Activated naive CD8-positive, alpha-beta T cell treated with anti-CD3 and anti-CD28 coated beads for 36 hours (primary cell): ENCODE measurements around the gene TREH. TPM values are rescaled to one million over a fixed set of nuclear protein-coding genes. Genes with fewer than 3 reads are reported as not detected.

Experiments used
- DNase-seq: peaks from one replicate; pipeline ENCODE4 v3.0.0; 2021
- H3K27ac Mint-ChIP-seq: one replicate; pipeline ENCODE4 v1.8.0; 2022; ENCODE audit warnings: mild to moderate bottlenecking, moderate library complexity, mixed read lengths
- H3K27me3 Mint-ChIP-seq: one replicate; pipeline ENCODE4 v1.8.0; 2022; ENCODE audit warnings: mild to moderate bottlenecking, mixed read lengths
- H3K36me3 Mint-ChIP-seq: one replicate; pipeline ENCODE4 v1.8.0; 2021; ENCODE audit warnings: mild to moderate bottlenecking, mixed read lengths
- H3K4me1 Mint-ChIP-seq: one replicate; pipeline ENCODE4 v1.8.0; 2021; ENCODE audit warnings: mixed read lengths
- H3K4me3 Mint-ChIP-seq: one replicate; pipeline ENCODE4 v1.8.0; 2022; ENCODE audit warnings: mild to moderate bottlenecking, moderate library complexity, mixed read lengths
- H3K9me3 Mint-ChIP-seq: one replicate; pipeline ENCODE4 v1.8.0; 2022; ENCODE audit warnings: mixed read lengths
- total RNA-seq, 2 experiments: library from RNA; stranded (reverse); gene quantifications; one replicate each; pipeline ENCODE4 v1.2.3, GENCODE V29; 2021

Gene TREH
- total RNA-seq, 2 experiments from 2014 or later = not detected

DNA sequence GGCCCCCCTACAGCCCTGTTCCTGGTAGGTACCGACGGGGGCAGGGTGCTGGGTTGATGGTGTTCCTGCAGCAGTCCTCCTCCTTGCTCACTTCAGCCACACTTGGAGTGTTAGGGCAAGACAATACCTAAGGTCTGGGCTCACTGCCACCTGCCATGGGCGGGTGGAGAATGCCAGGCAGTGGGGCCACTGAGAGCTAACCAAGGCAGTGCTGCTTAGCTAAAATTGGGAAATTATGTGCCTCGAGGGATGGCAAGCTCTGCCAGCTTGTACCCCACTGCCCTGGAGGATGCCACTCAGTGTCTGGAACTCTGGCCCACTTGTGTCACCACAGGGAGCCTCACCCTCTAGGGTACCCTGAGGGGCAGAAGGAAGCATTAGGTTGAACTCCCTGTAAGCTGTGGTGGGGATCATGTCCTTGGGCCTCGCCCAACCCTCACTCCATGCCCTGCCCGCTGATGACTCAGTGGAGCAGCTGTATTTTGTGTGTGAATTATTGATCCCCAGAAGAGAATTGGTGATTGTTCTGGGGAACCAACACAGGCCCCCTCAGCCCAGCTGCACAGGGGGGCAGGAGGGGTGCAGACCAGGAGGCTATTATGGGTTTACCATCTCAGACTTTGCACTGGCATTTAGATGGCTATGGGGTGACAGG, 54.3 kb downstream of the TREH start:
- peaks cover 17% of the 10 kb centered on the region for H3K27me3 Mint-ChIP-seq
- H3K9me3 Mint-ChIP-seq = no peaks in the 10 kb centered on the region
- H3K36me3 Mint-ChIP-seq = no peaks in the 10 kb centered on the region
- H3K4me1 Mint-ChIP-seq = peaks cover 4% of the 10 kb centered on the region
- DNase-seq = no peak
- no peak overlapping the region for H3K27ac Mint-ChIP-seq
- H3K4me3 Mint-ChIP-seq = no peak overlapping the region

DNA sequence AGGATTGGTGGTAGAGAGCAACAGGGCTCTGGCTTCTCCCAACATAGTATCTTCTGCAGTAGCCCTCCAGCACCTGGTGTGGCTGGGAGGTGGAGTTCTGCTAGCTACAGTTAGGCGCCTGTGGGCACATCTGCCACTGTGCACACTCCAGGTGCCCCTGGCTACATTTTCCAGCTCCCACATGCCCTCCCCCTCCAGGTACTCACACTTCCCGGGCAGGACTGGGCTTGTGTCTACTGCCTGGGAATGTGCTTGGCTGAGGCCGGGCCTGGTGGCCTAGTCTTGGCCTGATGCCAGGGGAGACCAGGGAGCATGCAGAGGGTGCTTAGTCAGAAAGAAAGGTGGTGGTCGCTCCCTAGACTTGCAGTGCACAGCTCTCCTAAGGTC, 56.2 kb downstream of the TREH start:
- Mint-ChIP-seq H3K36me3 (no peaks in the 10 kb centered on the region), H3K4me1 (peaks cover 4% of the 10 kb centered on the region), H3K27ac (no peak overlapping the region), H3K27me3 (peaks cover 22% of the 10 kb centered on the region), H3K4me3 (no peak overlapping the region), H3K9me3 (no peaks in the 10 kb centered on the region)
- no peak for DNase-seq

DNA sequence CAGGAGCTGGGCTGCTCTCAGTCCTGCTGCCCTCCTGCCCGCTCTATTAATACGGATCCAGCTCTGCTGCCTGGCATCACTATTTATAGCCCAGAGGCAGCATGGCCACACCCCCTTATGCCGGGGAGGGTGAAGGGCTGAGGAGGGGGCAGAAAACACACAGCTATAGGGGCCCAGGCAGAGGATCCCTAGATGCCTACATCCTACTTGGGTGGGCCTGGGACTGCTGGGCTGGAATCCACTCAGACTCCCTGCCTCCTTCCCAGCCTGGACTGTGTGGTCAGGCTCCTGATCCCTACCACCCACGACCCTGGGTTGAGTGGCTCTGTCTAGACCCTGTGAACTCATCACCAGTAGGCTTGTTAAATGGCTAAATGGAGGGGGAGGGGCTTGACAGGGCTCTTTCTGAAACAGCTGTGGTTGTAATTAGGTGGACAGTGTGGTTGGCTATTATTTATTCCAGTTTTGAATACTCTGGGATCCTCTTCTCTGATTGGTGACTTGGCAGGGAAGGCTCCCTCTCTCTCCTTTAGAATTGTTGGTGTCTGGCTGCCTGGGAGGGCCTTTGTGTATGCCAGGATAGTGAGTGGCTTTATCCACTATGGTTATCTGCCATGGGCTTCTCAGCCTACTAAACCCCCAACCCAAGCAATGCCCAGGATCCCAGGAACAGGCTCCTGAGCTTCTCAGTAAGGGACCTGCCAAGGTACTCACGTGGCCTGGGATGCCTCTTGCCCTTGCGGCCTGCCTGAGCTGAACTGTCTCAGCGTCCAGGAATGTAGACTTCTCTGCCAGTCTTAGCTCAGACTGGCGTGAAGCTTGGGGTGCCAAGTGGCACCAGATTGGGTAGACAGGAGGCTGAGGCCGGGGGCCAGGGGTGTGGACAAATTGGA, 56.8 kb downstream of the TREH start:
- no peak overlapping the region for H3K4me3 Mint-ChIP-seq

DNA sequence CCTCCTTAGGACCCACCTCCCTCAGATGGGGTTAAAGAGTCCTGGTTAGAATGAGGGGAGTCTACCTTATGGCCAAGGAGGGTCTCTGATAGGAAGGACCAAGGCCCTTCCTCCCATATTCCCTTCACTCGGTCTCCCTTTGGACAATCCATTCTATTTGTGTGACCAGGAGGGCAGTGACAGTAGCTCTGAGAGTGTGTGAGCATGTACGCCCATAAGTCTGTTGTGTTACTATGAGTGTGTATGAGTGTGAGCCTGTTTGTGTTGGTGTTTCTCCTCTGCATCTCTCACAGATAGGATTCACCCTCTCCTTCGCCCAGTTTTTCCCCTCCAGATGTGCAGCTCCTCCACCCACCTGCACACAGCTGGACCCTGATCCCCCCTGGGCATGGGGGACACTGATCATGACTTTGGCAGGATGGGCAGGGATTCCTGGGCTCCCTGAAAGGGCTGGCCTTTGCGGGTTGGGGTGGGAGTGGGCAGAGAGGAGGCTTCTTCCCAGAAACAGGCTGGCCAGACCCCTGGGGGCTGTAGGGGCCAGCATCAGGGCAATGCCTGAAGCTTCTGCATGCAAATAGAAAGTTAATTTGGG, 57.6 kb downstream of the TREH start:
- Mint-ChIP-seq H3K9me3 (no peaks in the 10 kb centered on the region), H3K27ac (no peak overlapping the region), H3K27me3 (peaks cover 22% of the 10 kb centered on the region), H3K4me3 (peak overlapping the region; percentile 33), H3K4me1 (peaks cover 4% of the 10 kb centered on the region), H3K36me3 (no peaks in the 10 kb centered on the region)
- no peak for DNase-seq

More for the DNA sequence above, 56.8 kb downstream of the TREH start:
- Mint-ChIP-seq H3K4me1 (peaks cover 4% of the 10 kb centered on the region), H3K27ac (no peak overlapping the region), H3K27me3 (peaks cover 22% of the 10 kb centered on the region), H3K36me3 (no peaks in the 10 kb centered on the region), H3K9me3 (no peaks in the 10 kb centered on the region)
- no peak for DNase-seq

DNA sequence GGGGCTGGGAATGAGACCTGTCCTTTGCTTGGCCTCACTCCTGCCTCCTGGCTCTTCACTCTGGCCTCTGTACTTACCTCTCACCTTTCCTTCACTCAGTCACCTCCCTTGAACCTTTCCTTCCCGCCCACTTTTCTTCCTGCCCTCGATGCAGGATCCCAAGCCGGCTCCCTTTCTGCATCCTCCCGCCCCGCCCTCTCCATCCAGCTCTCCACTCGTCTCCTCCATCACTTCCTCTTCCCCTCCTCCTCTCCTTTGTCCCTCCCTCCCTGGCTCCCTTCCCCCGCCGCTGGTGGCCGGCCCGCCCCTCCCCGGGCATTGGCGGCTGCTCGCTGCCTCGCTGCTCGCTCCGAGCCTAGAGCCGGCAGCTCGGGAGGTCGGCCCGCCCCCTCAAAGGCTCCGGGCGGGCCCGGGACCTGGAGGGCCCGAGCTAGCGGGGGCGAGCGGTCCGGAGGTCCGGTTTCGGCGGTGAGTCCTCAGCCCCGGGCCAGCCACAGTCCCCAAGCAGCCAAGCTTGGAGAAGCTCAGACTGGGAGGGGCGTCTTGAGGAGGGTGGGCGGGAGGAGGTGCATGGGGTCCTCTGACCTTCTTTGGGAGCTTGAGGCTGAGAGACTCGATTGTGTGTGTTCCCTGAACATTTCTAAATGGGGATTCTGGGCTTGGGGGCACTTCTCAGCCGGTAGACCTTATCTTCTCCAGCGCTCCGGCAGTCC, 58.2 kb downstream of the TREH start:
- peaks cover 22% of the 10 kb centered on the region for H3K27me3 Mint-ChIP-seq
- no peak overlapping the region for H3K27ac Mint-ChIP-seq
- peak overlapping the region; percentile 75 for H3K4me3 Mint-ChIP-seq
- DNase-seq = peak; percentile 55
- no peaks in the 10 kb centered on the region for H3K36me3 Mint-ChIP-seq
- no peaks in the 10 kb centered on the region for H3K9me3 Mint-ChIP-seq
- peaks cover 4% of the 10 kb centered on the region for H3K4me1 Mint-ChIP-seq

DNA sequence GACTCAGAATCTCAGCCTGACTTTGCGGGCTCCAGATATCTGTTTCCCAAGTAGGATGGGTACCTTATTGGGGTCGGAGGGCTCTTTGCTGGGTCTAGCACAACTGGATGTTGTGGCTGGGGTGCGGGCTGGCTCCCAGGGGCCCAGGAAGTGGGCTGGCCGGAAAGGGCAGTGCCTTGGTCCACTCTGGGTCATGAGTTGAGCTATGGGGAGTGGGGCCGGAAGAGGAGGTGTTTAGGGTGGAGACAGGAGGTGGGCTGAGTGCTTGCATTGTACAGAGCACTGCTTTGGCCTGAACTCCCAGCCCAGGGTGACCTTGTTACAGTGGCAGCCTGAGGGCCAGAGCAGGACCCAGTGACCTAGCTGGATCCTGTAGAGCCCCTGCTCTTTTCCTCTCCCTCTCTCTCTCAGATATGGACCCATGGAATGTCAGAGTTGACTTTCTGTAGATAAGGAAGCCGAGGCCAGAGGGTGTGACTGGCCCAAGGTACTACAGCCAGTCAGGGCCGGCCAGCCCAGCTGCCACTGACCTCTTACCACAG, 58.9 kb downstream of the TREH start:
- H3K4me3 Mint-ChIP-seq = peak overlapping the region; percentile 75

DNA sequence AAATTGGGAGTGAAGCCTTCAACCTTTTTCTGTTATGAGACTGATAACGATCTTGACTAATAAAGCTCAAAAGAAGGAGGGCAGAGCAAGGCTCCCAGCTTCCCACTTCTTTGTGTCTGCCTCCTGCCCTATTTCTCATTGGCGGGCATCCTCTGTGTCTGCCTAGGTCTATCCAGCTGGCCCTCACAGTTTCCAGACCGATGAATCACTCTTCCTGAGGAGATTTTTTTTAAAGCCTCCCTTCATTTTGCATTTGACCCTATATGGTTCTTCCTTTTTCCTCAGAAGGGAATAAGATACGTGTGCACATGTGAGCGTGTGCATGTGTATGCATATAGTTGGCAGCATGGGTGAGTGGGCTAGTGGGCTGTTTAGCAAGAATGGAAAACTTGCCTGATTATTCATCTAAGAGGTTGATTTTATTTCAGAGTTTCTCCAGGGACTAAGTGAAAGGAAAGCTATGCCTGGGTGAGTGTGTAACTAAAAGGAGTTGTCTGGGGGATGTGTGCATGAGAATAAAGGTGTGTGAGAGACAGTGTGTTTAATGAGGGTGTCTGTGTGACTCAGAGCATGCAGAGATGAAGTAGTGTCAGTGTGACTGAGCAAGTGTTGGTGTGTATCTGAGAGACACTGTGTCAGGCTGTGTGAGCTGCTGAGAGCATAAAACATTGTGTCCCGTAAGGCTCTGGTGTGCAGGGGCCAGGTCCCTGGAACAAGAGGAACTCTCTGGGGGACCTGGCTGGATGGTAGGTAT, 59.8 kb downstream of the TREH start:
- no peaks in the 10 kb centered on the region for H3K9me3 Mint-ChIP-seq
- no peak overlapping the region for H3K4me3 Mint-ChIP-seq
- peaks cover 4% of the 10 kb centered on the region for H3K4me1 Mint-ChIP-seq
- no peak for DNase-seq
- H3K27ac Mint-ChIP-seq = no peak overlapping the region
- H3K27me3 Mint-ChIP-seq = peaks cover 22% of the 10 kb centered on the region
- no peaks in the 10 kb centered on the region for H3K36me3 Mint-ChIP-seq

More for the DNA sequence above, 58.9 kb downstream of the TREH start:
- Mint-ChIP-seq H3K9me3 (no peaks in the 10 kb centered on the region), H3K36me3 (no peaks in the 10 kb centered on the region), H3K27me3 (peaks cover 22% of the 10 kb centered on the region), H3K27ac (no peak overlapping the region), H3K4me1 (peaks cover 4% of the 10 kb centered on the region)
- DNase-seq = no peak

DNA sequence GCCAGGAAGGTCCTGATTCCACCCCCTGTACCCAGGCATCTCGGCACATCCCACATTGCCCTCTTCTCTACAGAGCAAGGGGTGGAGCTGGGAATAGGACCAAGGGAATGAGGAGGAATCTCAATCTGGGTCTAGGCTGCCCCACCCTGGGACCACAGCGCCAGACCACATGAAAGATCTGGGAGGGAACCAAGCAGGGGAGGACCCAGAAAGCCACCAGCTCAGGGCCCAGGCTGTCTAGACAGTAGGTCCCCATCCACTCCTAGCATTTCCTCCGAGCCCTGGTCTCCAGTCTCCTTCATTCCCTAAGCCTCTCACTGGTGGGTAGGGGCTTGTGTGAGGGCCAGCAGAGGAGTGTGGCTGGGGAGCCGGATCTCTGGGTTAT, 60.5 kb downstream of the TREH start:
- Mint-ChIP-seq H3K36me3 (no peaks in the 10 kb centered on the region), H3K4me3 (no peak overlapping the region), H3K4me1 (peaks cover 4% of the 10 kb centered on the region), H3K27ac (no peak overlapping the region), H3K9me3 (no peaks in the 10 kb centered on the region), H3K27me3 (peaks cover 22% of the 10 kb centered on the region)
- no peak for DNase-seq

DNA sequence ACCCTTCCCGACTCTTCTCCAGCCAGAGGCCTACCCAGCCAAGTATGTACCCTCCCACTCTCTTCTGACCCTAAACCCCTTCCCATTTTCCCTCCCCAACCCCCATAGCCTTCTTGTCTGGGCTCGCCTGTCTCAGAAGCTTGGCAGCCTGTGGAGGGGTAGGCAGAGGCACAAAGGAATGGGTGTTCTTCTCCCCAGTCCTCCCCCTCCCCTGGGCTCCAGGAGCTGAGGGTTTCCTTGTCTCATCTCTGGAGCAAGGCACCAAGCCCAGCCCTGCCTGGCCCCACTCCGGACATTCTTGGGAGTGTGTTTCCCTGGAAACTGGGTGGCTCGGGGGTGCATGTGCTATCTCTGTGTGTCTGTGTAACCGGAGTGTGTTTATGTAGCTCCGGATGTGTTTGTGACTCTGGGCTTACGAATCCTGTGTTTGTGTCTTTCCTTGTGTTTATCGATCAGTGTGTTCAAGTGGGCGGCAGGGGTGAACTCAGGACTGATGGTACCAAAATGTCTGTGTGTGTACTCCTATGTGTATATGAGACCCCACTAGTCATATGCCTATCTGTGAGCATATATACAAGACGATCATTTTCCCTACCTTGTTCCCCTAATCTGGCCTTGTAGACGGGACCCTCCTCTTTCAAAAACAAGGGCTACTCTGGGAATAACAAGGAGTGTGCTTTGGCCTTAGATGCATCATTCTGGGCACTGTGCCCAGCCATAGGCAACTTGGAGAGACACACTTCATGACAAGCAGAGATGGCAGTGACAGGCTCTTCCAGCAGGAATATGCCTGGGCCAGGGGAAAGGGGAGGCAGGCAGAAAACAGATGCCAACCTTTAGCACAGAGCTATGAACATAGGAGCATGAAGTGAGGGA, 61.1 kb downstream of the TREH start:
- Mint-ChIP-seq H3K4me1 (peaks cover 4% of the 10 kb centered on the region), H3K27ac (no peak overlapping the region), H3K9me3 (no peaks in the 10 kb centered on the region), H3K4me3 (no peak overlapping the region), H3K27me3 (peaks cover 22% of the 10 kb centered on the region), H3K36me3 (no peaks in the 10 kb centered on the region)
- DNase-seq = no peak

DNA sequence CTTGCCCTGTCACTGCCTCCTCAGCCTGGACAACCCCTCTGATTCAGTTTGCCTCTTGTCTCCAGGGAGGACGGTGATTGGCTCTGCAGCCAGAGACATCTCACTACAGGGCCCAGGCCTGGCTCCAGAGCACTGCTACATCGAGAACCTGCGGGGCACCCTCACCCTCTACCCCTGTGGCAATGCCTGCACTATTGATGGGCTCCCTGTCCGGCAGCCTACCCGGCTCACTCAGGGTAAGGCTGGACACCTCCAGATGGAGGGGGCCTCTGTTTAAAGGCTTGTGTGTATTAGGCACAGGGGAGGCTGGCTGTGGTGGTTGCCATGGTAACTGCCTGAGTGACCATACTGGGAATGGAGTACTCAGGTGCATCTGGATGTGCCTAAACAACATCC, 63.5 kb downstream of the TREH start:
- DNase-seq = no peak
- Mint-ChIP-seq H3K9me3 (no peaks in the 10 kb centered on the region), H3K4me3 (no peak overlapping the region), H3K27me3 (peaks cover 14% of the 10 kb centered on the region), H3K27ac (no peak overlapping the region), H3K4me1 (peaks cover 6% of the 10 kb centered on the region), H3K36me3 (no peaks in the 10 kb centered on the region)

DNA sequence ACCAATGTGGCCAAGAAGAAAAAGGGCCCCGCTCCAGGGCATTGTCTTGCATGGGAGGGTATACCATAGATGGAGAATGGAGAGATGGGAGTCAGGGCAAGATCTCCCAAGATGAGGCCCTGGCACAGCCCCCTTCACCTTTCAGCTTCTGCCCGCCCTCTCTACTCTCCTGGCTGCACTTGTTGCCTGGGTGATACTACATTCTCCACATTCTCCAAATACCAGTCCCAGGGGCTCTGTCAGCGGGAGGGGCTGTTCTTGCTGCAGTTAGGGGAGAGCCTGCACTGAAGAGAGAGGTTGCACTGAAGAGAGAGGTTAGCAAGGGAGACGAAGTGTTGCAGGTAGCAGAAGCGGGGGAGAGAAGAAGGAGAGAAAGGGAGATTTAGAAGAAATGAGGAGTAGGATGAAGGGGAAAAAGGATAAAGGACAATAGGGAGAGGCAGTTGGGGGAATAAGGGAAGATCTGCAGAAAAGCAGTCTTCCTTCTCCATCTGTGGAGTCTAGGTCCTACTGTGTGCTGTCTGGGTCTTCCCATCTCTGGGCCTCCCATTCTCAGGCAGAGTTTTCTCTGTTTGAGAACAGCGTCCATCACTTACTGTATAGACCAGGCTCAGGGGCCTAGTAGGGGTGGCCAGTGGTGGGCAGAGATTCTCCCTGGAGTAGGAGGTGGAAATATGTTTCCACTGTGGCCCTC, 64.0 kb downstream of the TREH start:
- peaks cover 4% of the 10 kb centered on the region for H3K4me1 Mint-ChIP-seq
- no peaks in the 10 kb centered on the region for H3K9me3 Mint-ChIP-seq
- no peaks in the 10 kb centered on the region for H3K36me3 Mint-ChIP-seq
- no peak overlapping the region for H3K27ac Mint-ChIP-seq
- DNase-seq = no peak
- H3K27me3 Mint-ChIP-seq = peaks cover 8% of the 10 kb centered on the region
- H3K4me3 Mint-ChIP-seq = no peak overlapping the region

DNA sequence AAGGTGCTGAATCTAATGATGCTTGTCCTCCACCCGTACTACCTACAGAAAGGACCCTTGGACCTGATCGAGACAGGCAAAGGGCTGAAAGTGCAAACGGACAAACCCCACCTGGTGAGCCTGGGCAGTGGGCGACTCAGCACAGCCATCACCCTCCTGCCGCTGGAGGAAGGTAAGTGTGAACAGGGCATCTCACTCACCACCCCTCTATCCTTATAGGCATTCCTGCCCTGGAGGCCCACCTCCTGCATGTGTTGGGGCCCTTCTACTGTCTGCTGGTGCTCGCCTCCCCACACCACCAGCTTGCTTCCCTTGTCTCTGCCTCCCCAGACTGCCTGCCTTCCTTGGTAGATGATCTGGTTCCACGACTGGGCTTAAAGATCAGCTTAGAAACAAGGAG, 64.9 kb downstream of the TREH start:
- H3K4me1 Mint-ChIP-seq = peaks cover 8% of the 10 kb centered on the region
- peaks cover 4% of the 10 kb centered on the region for H3K27me3 Mint-ChIP-seq
- no peak for DNase-seq
- no peaks in the 10 kb centered on the region for H3K9me3 Mint-ChIP-seq
- H3K27ac Mint-ChIP-seq = no peak overlapping the region
- H3K36me3 Mint-ChIP-seq = no peaks in the 10 kb centered on the region
- no peak overlapping the region for H3K4me3 Mint-ChIP-seq

DNA sequence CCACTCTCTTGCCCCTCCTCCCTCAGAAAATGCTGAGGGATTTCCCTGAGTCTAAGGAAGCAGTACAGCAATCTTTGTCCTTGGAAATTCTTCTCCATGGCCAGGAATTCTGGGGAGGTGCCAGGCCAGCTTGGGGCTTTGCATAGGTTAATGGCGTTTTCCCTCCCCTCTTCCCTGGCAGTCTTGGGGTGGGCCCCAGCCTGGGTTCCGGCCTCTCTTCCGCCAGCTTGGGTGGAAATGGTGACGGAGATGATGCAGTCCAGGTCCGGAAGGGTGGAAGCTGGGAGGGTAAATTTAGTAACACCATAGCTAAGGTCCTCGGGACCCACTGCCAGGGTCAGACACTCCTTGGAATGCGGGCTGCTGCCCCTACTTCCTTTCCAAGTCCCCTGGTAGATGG, 67.1 kb downstream of the TREH start:
- H3K36me3 Mint-ChIP-seq = no peaks in the 10 kb centered on the region
- H3K27me3 Mint-ChIP-seq = peaks cover 12% of the 10 kb centered on the region
- DNase-seq = no peak
- H3K27ac Mint-ChIP-seq = no peak overlapping the region
- H3K4me3 Mint-ChIP-seq = no peak overlapping the region
- no peaks in the 10 kb centered on the region for H3K9me3 Mint-ChIP-seq
- H3K4me1 Mint-ChIP-seq = peaks cover 19% of the 10 kb centered on the region
